Small intestine (tissue), 7 donors: Measurements from ENCODE around the gene RNF40. TPM values are rescaled to one million over a fixed set of nuclear protein-coding genes. Genes with fewer than 3 reads are reported as not detected.
"Not testable (repeated sequence)": the region's sequence is repeated elsewhere in the genome, so short reads cannot be mapped to it uniquely, and the experiment has no call there.

ENCODE experiments used
- DNase-seq, 2 donors: peaks; one replicate each; pipeline versions ENCODE4 v3.0.0 to v3.0.0-alpha.2; 2013
- FAIRE-seq: peaks from 2 replicates; lab custom pipeline; 2012; peaks lifted over from hg19 to GRCh38; lab: Jason Lieb, UNC
- H3K27ac ChIP-seq, 3 donors: one replicate each; pipeline ENCODE4 v1.5.1; 2013; ENCODE audit warnings: low read length in 2 of 3, mild to moderate bottlenecking in 2 of 3, control low read depth in 1 of 3, inconsistent platforms in 1 of 3, low read depth in 1 of 3, moderate library complexity in 1 of 3
- H3K27me3 ChIP-seq, 3 donors: one replicate each; pipeline ENCODE4 v1.6.1; 2013; ENCODE audit warnings: low read length in 3 of 3, inconsistent platforms in 1 of 3; ENCODE audit not compliant: control insufficient read depth in 3 of 3, insufficient read depth in 3 of 3
- H3K36me3 ChIP-seq, 3 donors: one replicate each; pipeline ENCODE4 v1.6.1; 2013; ENCODE audit warnings: low read length in 3 of 3, inconsistent platforms in 1 of 3, low read depth in 1 of 3, mild to moderate bottlenecking in 1 of 3, moderate library complexity in 1 of 3; ENCODE audit not compliant: control insufficient read depth in 3 of 3, insufficient read depth in 2 of 3
- H3K4me1 ChIP-seq, 3 donors: one replicate each; pipeline ENCODE4 v1.6.1; 2013; ENCODE audit warnings: low read length in 2 of 3, inconsistent platforms in 1 of 3, low read depth in 1 of 3, mild to moderate bottlenecking in 1 of 3, moderate library complexity in 1 of 3; ENCODE audit not compliant: control insufficient read depth in 3 of 3, insufficient read depth in 2 of 3
- H3K4me3 ChIP-seq, 3 donors: one replicate each; pipeline ENCODE4 v1.5.1; 2013; ENCODE audit warnings: low read length in 3 of 3, control low read depth in 1 of 3, inconsistent platforms in 1 of 3, low read depth in 1 of 3, mild to moderate bottlenecking in 1 of 3, moderate library complexity in 1 of 3
- H3K9me3 ChIP-seq, 2 donors: one replicate each; pipeline ENCODE4 v1.6.1; 2013; ENCODE audit warnings: low read depth in 1 of 2, low read length in 1 of 2; ENCODE audit not compliant: control insufficient read depth in 2 of 2, insufficient read depth in 1 of 2
- WGBS, 3 donors: extraction: QIAGEN DNeasy Blood & Tissue Kit; methylation state at CpG; one replicate each; pipeline ENCODE4 v1.1.7; 2013; 5-methylcytosine and 5-hydroxymethylcytosine counted together
- polyA plus RNA-seq, 4 donors: library from polyadenylated mRNA; stranded (reverse) in 3 of 4; unstranded in 1 of 4; fragments of 200-250 nt in 3 of 4; fragments of 120-200 nt in 1 of 4; gene quantifications; one replicate each; pipeline versions ENCODE4 v1.2.1 to v1.2.3, GENCODE V29; 2013
- donor health status: healthy with polysubstance abuse.
- donor health status: control.
- donor health status: control.
- donor health status: Bipolar disorder and iron deficiency.
- donor health status: healthy.

RNF40 gene
- polyA plus RNA-seq, 4 donors, result 55.9 to 84.9 (median 58.1) TPM

DNA sequence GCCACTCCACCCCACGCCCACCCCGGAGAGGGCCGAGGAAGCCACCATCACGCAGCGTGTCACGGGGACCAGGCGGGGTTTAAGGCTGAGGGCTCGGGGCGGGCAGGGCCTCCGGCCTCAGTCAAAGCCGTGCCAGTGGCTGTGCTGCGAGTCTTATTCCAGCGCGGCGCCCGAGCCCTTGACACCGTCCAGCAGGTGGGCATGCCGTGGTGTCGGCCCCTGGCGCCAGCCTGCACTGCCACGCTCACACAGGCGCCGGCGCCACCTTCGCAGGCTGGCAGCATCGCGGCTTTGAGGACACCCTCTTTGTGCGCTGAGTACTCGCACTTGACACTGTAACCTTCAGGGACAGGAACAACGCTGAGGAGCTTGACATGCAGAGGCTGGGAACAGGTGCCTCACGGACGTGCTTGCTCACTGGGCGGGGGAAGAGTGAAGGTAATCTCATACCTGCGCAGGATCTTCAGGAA, 58.9 kb downstream of the RNF40 start:
- no peak overlapping the region for H3K27ac ChIP-seq
- DNase-seq, result no peak
- no peaks in the 10 kb centered on the region for H3K9me3 ChIP-seq
- H3K4me1 ChIP-seq, result peaks cover 0 to 2% (median 0%) of the 10 kb centered on the region in 3 donors
- H3K27me3 ChIP-seq, result no peaks in the 10 kb centered on the region
- H3K36me3 ChIP-seq, result no peaks in the 10 kb centered on the region
- 86 to 93% (median 89%) methylated on average over 27 to 34 of the region's 34 CpGs for WGBS, 3 donors
- H3K4me3 ChIP-seq, result no peak overlapping the region
- FAIRE-seq, result no peak

GRCh38 chr16:30821441-30821840, 59.3 kb downstream of the RNF40 start:
- H3K4me3 ChIP-seq, H3K27ac ChIP-seq, FAIRE-seq, H3K36me3 ChIP-seq, H3K9me3 ChIP-seq, H3K27me3 ChIP-seq, H3K4me1 ChIP-seq: not testable (repeated sequence)
- DNase-seq, result peak in 1 of 2 donors; percentile 25
- 64 to 71% (median 71%) methylated on average over 9 of the region's 9 CpGs for WGBS, 3 donors

- DNase-seq (no peak), FAIRE-seq (no peak)
- Histone ChIP-seq H3K4me3 (no peak overlapping the region), H3K27me3 (no peaks in the 10 kb centered on the region), H3K27ac (no peak overlapping the region), H3K4me1 (peaks cover 0 to 2% (median 0%) of the 10 kb centered on the region in 3 donors), H3K36me3 (no peaks in the 10 kb centered on the region), H3K9me3 (no peaks in the 10 kb centered on the region)
- 86 to 90% (median 89%) methylated on average over 17 of the region's 17 CpGs for WGBS, 3 donors
Observed at GRCh38 chr16:30821891-30822290, 59.8 kb downstream of the RNF40 start.

Other genes starting within 250 kb of the RNF40 start
- gene ZNF768, start 235.8 kb upstream of the RNF40 start, polyA plus RNA-seq, result 10 to 100 TPM; 42.7 to 71.6 (median 52.6) TPM
- gene ZNF747, start 227.5 kb upstream of the RNF40 start, polyA plus RNA-seq, result 10 to 100 TPM in 1 of 4 donors, 1 to 10 TPM in 3; 7.6 to 10.6 (median 8.8) TPM
- 10 to 100 TPM in 1 of 4 donors, 1 to 10 TPM in 3; 5.4 to 23.0 (median 6.2) TPM for gene ZNF764, start 203.9 kb upstream of the RNF40 start, polyA plus RNA-seq
- gene ZNF688, start 190.6 kb upstream of the RNF40 start, polyA plus RNA-seq, result 10 to 100 TPM; 14.9 to 46.7 (median 24.4) TPM
- 10 to 100 TPM in 1 of 4 donors, 1 to 10 TPM in 3; 1.9 to 20.4 (median 4.1) TPM for gene ZNF785, start 176.6 kb upstream of the RNF40 start, polyA plus RNA-seq
- gene ZNF689, start 151.9 kb upstream of the RNF40 start, polyA plus RNA-seq, result 1 to 10 TPM; 5.7 to 8.9 (median 7.0) TPM
- 100 to 1,000 TPM in 2 of 4 donors, 10 to 100 TPM in 2; 32.1 to 131 (median 82.5) TPM for gene PRR14, start 111.4 kb upstream of the RNF40 start, polyA plus RNA-seq
- gene FBRS, start 103.9 kb upstream of the RNF40 start, polyA plus RNA-seq, result 10 to 100 TPM; 36.2 to 94.6 (median 47.6) TPM
- 10 to 100 TPM in 2 of 4 donors, 1 to 10 TPM in 2; 1.6 to 36.8 (median 13.7) TPM for gene SRCAP, start 63.2 kb upstream of the RNF40 start, polyA plus RNA-seq
- 10 to 100 TPM; 31.2 to 46.5 (median 35.7) TPM for gene PHKG2, start 13.9 kb upstream of the RNF40 start, polyA plus RNA-seq
- 1 to 10 TPM; 2.4 to 6.5 (median 5.1) TPM for gene CFAP119, start 260 bp upstream of the RNF40 start, polyA plus RNA-seq
- gene ZNF629, start 24.9 kb downstream of the RNF40 start, polyA plus RNA-seq, result 10 to 100 TPM in 1 of 4 donors, 1 to 10 TPM in 3; 3.4 to 17.5 (median 5.8) TPM
- gene BCL7C, start 131.8 kb downstream of the RNF40 start, polyA plus RNA-seq, result 10 to 100 TPM; 23.7 to 33.2 (median 30.5) TPM
- 1 to 10 TPM in 2 of 4 donors, not detected in 2; 1.1 to 3.0 TPM for gene CTF1, start 134.3 kb downstream of the RNF40 start, polyA plus RNA-seq
- 10 to 100 TPM in 2 of 4 donors, 1 to 10 TPM in 2; 8.7 to 26.3 (median 13.4) TPM for gene FBXL19, start 161.2 kb downstream of the RNF40 start, polyA plus RNA-seq
- 10 to 100 TPM in 2 of 4 donors, 1 to 10 TPM in 2; 6.2 to 38.1 (median 8.6) TPM for gene ORAI3, start 186.7 kb downstream of the RNF40 start, polyA plus RNA-seq
- 10 to 100 TPM in 2 of 4 donors, 1 to 10 TPM in 2; 6.9 to 11.4 (median 9.0) TPM for gene SETD1A, start 195.4 kb downstream of the RNF40 start, polyA plus RNA-seq
- 10 to 100 TPM; 15.9 to 48.9 (median 23.2) TPM for gene HSD3B7, start 222.9 kb downstream of the RNF40 start, polyA plus RNA-seq
- 1 to 10 TPM in 1 of 4 donors, under 1 TPM in 1, not detected in 2; 0.64 to 1.5 TPM for gene STX1B, start 248.3 kb downstream of the RNF40 start, polyA plus RNA-seq